IPS-18c (cell line): Measurements from ENCODE around the gene ATXN7L3B.
A peak's percentile ranks its signal among the peaks of the same experiment; 100 is the strongest.
"Not testable (repeated sequence)": the region's sequence is repeated elsewhere in the genome, so short reads cannot be mapped to it uniquely, and the experiment has no call there.

Experiments used
- H3K4me3 ChIP-seq: 2 replicates; pipeline ENCODE4 v1.7.0; 2013; ENCODE audit warnings: low read depth, mild to moderate bottlenecking, low read length, moderate library complexity; ENCODE audit not compliant: insufficient read depth
- H3K9me3 ChIP-seq: one replicate; pipeline ENCODE4 v1.6.1; 2013; ENCODE audit warnings: mild to moderate bottlenecking, low read length, moderate library complexity; ENCODE audit not compliant: control insufficient read depth, insufficient read depth

Gene ATXN7L3B

GRCh38 chr12:74537707-74538385, at the start of gene ATXN7L3B:
ATXN7L3B (plus strand) TSS chr12:74537835; CDS start chr12:74538113, 278 bp downstream.
- peak within 1 kb of the TSS; percentile 92 for H3K4me3 ChIP-seq

GRCh38 chr12:74488134-74488533, 49.5 kb upstream of the ATXN7L3B start:
- H3K9me3 ChIP-seq: no peaks in the 10 kb centered on the region
- no peak overlapping the region for H3K4me3 ChIP-seq

More at GRCh38 chr12:74537707-74538385, at the start of gene ATXN7L3B:
- H3K9me3 ChIP-seq: no peaks in the 10 kb centered on the region

- Histone ChIP-seq H3K4me3 (no peak overlapping the region), H3K9me3 (no peaks in the 10 kb centered on the region)
Observed at GRCh38 chr12:74489543-74489942, 48.1 kb upstream of the ATXN7L3B start.

GRCh38 chr12:74490390-74491064, 47.1 kb upstream of the ATXN7L3B start:
- Histone ChIP-seq H3K9me3 (no peaks in the 10 kb centered on the region), H3K4me3 (no peak overlapping the region)

- H3K4me3 ChIP-seq: no peak overlapping the region
- no peaks in the 10 kb centered on the region for H3K9me3 ChIP-seq
Observed at GRCh38 chr12:74491374-74491773, 46.3 kb upstream of the ATXN7L3B start.

GRCh38 chr12:74499192-74499591, 38.4 kb upstream of the ATXN7L3B start:
- H3K9me3 ChIP-seq: no peaks in the 10 kb centered on the region
- no peak overlapping the region for H3K4me3 ChIP-seq

- H3K4me3 ChIP-seq: peak overlapping the region; percentile 36; the same call in 1 of the 2 replicates
- H3K9me3 ChIP-seq: not testable (repeated sequence)
Observed at GRCh38 chr12:74508873-74509657, 28.6 kb upstream of the ATXN7L3B start.

- Histone ChIP-seq H3K9me3 (no peaks in the 10 kb centered on the region), H3K4me3 (no peak overlapping the region)
Observed at GRCh38 chr12:74509886-74510285, 27.7 kb upstream of the ATXN7L3B start.

- Histone ChIP-seq H3K9me3 (no peaks in the 10 kb centered on the region), H3K4me3 (no peak overlapping the region)
Observed at GRCh38 chr12:74514098-74514872, 23.4 kb upstream of the ATXN7L3B start.

GRCh38 chr12:74515849-74516248, 21.8 kb upstream of the ATXN7L3B start:
- H3K9me3 ChIP-seq: no peaks in the 10 kb centered on the region
- no peak overlapping the region for H3K4me3 ChIP-seq

GRCh38 chr12:74526535-74526934, 11.1 kb upstream of the ATXN7L3B start:
- H3K9me3 ChIP-seq: no peaks in the 10 kb centered on the region
- H3K4me3 ChIP-seq: no peak overlapping the region

GRCh38 chr12:74527491-74527890, 10.1 kb upstream of the ATXN7L3B start:
- no peak overlapping the region for H3K4me3 ChIP-seq

GRCh38 chr12:74530676-74531075, 7.0 kb upstream of the ATXN7L3B start:
- Histone ChIP-seq H3K4me3 (no peak overlapping the region), H3K9me3 (no peaks in the 10 kb centered on the region)

More at GRCh38 chr12:74527491-74527890, 10.1 kb upstream of the ATXN7L3B start:
- H3K9me3 ChIP-seq: no peaks in the 10 kb centered on the region

- no peak overlapping the region for H3K4me3 ChIP-seq
- no peaks in the 10 kb centered on the region for H3K9me3 ChIP-seq
Observed at GRCh38 chr12:74535536-74535935, 2.1 kb upstream of the ATXN7L3B start.

GRCh38 chr12:74537126-74537706, 419 bp upstream of the ATXN7L3B start:
- H3K9me3 ChIP-seq: no peaks in the 10 kb centered on the region
- peak overlapping the region; percentile 92; the same call in 1 of the 2 replicates for H3K4me3 ChIP-seq

- H3K9me3 ChIP-seq: no peaks in the 10 kb centered on the region
- H3K4me3 ChIP-seq: peak overlapping the region; percentile 92
Observed at GRCh38 chr12:74538491-74539258, 1.0 kb downstream of the ATXN7L3B start.
